HG02588 (cell line): ENCODE data around the gene HLA-DPA1.

Experiments used
- ATAC-seq: cut with Tn5 transposase; IDR thresholded peaks from one replicate; pipeline ENCODE4 v1.9.1; 2021; ENCODE audit warnings: mild to moderate bottlenecking, moderate library complexity; ENCODE audit not compliant: unreplicated experiment

HLA-DPA1 gene

GRCh38 chr6:33088931-33089620 lies 15.6 kb upstream of the HLA-DPA1 start:
- no peak for ATAC-seq

GRCh38 chr6:33088258-33088930 lies 14.9 kb upstream of the HLA-DPA1 start:
- no peak for ATAC-seq

- no peak for ATAC-seq
Observed at GRCh38 chr6:33085627-33086026, 12.2 kb upstream of the HLA-DPA1 start.

- ATAC-seq = no peak
Observed at GRCh38 chr6:33082702-33083101, 9.3 kb upstream of the HLA-DPA1 start.

DNA sequence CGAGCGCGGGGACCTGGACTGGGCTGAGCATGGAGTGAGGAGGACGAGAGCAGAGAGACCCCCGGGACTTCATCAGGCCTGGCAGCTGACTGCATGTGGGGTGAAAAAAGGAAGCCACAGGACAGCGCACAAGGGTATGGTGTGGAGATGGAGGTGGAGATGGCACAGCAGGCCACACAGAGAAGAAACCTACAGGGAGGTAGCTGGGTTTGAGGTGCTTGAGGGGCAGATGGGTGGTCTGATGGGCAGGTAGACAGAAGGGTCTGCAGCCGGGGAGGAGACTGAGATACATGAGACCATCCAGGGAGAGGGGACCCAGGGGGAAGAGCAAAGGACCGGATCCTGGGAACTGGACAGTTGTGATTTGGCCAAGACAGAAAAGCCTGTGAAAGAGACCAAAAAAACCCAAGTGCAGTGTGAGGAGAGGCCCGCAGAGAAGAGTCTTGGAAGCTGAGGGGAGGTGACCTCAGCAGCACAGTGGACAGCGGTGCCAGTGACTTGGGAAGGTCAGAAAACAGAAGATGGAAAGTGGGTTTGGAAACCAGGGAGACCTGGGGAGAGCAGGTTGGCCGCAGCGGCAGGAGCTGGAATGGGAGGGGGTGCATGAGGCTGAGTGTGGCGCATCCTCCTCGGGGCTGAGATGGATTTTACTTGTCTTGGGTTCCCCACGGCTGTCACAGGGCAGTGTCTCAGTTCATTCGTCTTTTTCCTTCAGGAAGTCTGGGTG lies 7.8 kb upstream of the HLA-DPA1 start:
- ATAC-seq = no peak

DNA sequence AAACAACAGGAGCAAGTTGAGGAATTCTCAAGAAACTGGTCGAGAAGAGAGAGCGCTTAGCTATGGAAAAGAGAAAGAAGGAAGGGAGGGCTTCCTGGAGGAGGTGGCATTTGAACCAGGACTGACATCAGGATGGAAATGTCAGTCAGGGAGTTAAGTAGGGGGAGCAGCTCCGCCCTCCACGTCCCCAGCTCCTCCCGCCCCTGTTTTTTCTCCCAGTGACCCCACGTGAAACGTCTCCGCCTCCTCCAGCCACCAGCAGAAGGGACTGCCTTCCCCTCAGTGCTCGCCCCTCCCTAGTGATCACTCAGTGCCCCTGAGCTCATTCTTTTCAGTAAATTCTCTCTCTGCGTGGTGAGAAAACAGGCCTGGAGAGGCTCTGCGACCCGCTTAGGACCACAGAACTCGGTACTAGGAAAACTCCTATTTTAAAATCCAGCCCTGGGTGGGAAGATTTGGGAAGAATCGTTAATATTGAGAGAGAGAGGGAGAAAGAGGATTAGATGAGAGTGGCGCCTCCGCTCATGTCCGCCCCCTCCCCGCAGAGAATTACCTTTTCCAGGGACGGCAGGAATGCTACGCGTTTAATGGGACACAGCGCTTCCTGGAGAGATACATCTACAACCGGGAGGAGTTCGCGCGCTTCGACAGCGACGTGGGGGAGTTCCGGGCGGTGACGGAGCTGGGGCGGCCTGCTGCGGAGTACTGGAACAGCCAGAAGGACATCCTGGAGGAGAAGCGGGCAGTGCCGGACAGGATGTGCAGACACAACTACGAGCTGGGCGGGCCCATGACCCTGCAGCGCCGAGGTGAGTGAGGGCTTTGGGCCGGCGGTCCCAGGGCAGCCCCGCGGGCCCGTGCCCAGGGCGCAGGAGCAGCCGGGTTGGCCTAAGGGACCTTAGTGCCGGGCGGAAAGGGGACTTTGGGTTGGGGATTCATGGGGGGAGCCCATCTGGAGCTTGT lies 7.0 kb upstream of the HLA-DPA1 start:
- no peak for ATAC-seq

- ATAC-seq = no peak
Observed at GRCh38 chr6:33079580-33079979, 6.1 kb upstream of the HLA-DPA1 start.

DNA sequence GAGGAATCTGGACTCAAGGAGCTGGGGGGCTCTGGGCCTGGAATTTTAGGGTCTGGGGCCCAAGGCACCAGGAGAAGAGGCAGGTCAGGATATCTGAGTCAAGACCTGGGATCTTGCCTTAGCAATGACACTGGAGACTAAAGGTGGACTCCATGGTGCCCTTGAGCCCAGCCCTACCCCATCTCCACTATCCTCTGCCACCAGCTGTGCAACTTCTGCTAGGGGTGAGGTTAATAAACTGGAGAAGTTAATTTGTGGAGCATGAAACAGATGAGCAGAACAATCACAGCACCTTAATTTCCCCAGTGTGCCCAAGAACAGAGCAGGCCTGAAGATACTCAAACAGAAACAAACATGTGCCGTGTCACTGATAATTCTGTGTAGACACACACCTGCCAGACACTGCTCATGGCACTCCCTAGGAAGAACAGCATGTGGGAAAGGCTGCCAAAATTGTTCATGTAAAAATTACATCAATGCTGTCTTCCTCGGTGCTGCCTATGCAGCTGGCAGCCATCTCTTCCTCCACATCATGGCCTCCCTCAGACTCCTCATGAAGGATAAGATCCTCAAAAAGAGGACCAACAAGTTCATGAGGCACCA lies 5.6 kb upstream of the HLA-DPA1 start:
- no peak for ATAC-seq

DNA sequence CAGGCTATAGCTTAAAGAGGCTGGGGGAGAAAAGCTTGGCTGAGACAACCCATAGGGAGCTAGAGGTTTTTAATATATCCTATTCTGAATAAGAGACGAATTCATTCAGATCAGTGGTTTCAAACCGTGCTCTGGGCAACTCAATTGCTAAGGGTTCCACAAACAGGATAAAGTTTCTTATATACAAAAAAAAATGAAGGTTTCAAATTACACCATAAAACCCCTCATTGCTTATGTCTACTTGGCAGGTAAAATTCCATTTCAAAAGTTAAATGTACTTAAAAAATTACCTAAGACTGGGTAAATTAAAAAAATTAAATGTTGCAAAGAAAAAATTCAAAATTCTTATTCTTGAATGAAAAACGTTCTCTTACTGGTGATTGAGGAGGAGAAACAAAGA lies 5.0 kb upstream of the HLA-DPA1 start:
- ATAC-seq = no peak

DNA sequence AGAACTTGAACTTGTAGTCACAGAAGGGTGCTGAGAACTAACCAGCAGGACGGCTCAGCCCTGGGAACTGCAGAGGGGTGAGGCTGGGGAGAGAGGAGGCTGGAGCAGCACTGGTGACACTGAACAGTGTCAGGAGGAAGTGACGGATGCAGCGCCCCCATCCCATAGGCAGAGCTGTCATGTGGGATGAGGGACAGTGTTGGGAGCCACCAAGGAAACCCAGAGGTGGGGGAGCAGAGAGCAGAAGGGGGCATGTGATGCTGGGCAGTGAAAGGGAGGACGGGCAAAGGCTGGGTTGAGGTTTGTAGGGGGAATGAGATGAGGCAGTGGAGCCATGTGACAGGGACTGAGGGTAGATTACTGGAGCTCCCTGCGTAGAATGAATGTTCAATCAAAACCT lies 4.5 kb upstream of the HLA-DPA1 start:
- no peak for ATAC-seq

DNA sequence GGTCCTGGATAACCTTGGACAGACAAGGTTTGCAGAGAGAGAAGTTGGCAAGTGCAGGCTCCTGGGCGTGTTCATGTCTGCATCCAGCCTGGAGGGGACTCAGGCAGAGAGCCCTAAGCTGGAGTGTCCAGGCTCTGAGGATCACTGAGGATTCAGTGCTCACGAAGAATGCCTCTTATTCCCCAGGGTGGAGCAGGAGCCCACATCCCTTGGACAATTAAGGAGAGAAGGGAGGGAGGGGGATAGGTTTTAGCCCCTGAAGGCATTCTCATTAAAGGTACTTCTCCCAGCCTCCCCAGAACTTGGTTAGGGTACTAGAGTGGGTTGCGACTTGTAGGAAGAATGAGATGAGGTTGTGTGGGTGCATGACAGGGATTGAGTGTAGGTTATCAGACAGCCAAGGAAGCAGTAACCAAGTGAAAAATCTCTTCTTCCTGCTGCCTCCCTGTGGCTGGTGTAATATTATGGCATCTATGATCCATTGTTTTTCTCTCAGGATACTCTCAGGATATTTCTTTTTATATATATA lies 3.0 kb upstream of the HLA-DPA1 start:
- no peak for ATAC-seq

GRCh38 chr6:33075568-33076405 lies 2.3 kb upstream of the HLA-DPA1 start, which contains the start of gene HLA-DPB1:
Gene HLA-DPB1 (plus strand): TSS chr6:33075990. CDS start chr6:33076042, 52 bp downstream.
- ATAC-seq = peak; percentile 56

DNA sequence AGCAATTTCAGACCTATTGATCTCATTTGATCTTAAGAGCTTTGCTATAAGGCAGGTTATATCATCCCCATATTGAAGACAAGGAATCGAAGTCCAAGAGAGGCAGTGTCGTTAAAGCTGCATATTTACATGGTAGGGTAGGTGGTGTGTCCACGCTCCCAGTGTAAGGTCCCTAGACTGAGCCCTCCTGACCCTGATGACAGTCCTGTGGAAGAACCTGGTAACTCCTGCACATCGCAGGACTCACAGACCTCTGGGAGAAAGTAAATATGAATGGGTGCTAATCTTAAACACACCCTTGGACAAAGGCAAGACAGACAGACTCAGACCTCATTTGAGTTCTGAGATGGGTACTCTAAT lies 1.7 kb upstream of the HLA-DPA1 start:
- peak; percentile 6 for ATAC-seq

DNA sequence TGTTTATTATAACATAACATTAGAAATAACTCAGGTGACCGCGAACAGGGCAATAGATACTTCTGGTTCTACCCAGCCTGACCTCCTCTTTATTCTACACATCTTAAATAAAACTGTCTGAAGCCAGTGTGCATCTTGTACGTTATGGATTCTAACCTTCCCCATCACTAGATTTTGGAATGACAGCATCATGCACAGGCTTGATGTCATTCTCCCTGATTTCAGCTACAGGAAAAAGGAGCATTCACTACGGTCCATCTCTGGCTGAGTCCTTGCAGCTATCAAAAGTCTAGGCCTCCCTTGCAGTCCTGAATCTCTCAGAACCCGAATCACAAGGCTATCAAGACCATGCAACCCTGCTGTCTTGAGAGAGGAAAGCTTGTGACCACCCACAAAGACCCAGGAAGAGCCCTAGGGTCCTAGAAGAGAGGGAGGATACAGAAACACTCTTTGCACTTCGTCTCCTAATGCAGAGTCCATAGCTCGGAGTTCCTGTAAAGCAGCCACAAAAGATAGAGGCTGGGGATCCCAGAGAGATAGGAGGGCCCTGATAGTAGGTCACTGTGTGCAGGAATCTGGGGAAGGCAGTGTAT lies 845 bp downstream of the HLA-DPA1 start:
- no peak for ATAC-seq

GRCh38 chr6:33071569-33071968 lies 1.9 kb downstream of the HLA-DPA1 start:
- ATAC-seq = no peak

GRCh38 chr6:33070909-33071308 lies 2.5 kb downstream of the HLA-DPA1 start:
- no peak for ATAC-seq

DNA sequence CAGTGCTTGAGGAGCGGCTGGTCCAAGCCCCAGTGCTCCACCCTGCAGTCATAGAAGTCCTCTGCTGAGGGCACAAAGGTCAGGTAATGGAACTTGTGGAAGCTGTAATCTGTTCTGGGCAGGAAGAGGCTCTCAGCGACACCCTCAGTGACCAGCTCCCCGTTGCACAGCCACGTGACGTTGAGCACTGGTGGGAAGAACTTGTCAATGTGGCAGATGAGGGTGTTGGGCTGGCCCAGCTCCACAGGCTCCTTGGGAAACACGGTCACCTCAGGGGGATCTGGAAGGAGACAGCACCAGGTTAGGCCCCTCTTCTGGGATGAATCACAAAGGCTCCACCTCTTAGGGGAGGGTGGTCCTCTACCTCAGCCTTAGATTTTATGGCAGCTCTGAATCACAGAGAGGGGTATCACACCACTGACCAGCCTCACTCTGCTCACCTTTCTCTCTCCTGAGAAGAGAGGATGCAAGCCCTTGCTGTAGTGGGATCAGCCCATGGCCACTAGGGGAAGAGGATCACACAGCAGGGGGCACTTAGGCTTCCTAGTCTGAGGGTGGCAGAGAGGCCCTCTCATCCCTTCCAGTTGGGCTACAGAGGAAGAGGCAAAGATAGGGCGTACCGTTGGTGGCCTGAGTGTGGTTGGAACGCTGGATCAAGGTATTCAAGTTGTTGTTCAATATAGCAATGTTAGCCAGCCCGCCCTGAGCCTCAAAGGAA lies 4.3 kb downstream of the HLA-DPA1 start:
- ATAC-seq = no peak

DNA sequence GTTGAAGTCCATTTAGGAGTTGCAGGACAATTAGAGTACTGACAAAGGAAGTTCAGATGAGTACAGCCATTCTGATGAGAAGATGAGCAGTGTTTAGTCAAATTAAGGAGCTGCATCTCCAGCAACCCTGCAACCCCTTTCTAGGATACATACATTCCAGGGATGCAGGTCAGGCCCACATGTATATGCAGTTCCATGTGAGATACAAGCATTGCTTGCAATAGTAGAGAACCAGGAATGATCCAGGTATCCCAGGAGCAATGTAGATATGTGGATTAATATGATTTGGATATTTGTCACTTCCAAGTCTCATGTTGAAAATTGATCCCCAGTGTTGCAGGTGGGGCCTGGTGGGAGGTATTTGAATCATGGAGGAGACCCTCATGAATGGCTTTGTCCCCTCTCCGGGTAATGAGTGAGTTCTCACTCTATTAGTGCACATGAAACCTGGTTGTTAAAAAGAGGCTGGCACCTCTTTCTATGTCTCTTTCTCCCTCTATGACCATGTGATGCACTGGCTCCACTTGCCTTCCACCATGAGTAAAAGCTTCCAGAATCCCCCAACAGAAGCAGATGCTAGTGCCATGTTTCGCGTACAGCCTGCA lies 6.4 kb downstream of the HLA-DPA1 start:
- ATAC-seq = no peak
